ENCODE results near the gene FAM184A. TPM values are rescaled to one million over a fixed set of nuclear protein-coding genes. Genes with fewer than 3 reads are reported as not detected.

The FAM184A gene
- total and polyA plus RNA-seq, 8 donors: 1.8 to 6.4 (median 3.0) TPM

DNA sequence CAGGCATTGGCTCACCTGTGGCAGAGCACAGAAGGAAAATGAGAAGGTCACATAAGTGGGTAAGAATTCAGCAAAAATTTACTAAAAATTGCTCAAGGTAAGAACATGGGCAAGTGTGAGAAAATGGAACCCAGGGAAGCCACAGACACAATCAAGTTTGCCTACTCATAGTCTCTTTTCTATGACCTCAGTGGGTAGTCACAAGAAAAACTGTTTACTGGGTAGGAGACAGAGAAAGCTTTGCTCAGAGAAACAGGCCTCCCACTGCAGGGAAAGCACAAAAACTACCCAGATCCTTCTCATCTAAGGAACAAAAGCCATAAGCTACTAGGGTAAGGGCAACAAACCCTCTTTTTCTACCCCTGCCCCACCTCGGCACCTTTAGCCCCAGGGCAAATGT, 35.2 kb downstream of the FAM184A start:
- ATAC-seq (no peak), FAIRE-seq (no peak), DNase-seq (no peak)
- WGBS, 2 donors: 84 to 100% methylated on average over 1 of the region's 1 CpG
- TF ChIP-seq, protein P1, sequence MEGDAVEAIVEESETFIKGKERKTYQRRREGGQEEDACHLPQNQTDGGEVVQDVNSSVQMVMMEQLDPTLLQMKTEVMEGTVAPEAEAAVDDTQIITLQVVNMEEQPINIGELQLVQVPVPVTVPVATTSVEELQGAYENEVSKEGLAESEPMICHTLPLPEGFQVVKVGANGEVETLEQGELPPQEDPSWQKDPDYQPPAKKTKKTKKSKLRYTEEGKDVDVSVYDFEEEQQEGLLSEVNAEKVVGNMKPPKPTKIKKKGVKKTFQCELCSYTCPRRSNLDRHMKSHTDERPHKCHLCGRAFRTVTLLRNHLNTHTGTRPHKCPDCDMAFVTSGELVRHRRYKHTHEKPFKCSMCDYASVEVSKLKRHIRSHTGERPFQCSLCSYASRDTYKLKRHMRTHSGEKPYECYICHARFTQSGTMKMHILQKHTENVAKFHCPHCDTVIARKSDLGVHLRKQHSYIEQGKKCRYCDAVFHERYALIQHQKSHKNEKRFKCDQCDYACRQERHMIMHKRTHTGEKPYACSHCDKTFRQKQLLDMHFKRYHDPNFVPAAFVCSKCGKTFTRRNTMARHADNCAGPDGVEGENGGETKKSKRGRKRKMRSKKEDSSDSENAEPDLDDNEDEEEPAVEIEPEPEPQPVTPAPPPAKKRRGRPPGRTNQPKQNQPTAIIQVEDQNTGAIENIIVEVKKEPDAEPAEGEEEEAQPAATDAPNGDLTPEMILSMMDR (IDR thresholded peaks at IDR 0.05): no peak
- no peak overlapping the region for H3K4me3 ChIP-seq
- H3K4me1 ChIP-seq: no peaks in the 10 kb centered on the region
- intact Hi-C loops (cut with DNase I): no loop called here
- no peaks in the 10 kb centered on the region for H3K27me3 ChIP-seq
- no peaks in the 10 kb centered on the region for H3K9me3 ChIP-seq
- H3K36me3 ChIP-seq: no peaks in the 10 kb centered on the region
- H3K27ac ChIP-seq: no peak overlapping the region

DNA sequence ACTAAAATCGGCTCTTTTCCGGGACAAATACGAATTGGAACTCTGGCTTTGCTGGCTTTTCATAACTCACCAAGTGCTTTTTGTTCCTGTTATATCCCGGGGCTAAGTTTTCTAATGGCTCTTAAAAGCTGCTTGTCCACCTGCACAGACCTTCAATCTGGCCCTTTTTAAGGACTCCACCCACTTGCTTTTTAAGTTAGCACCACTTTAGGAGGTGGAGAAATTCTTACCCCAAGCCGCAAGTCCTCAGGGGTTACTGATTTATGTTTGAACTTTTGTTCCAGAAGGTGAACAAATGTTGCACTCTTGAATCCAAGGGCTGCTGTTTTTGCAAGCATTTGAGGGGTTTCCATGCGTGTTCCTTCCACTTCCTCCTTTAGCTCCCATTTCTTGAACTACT, 37.8 kb downstream of the FAM184A start:
- H3K27ac ChIP-seq: no peak overlapping the region
- H3K36me3 ChIP-seq: no peaks in the 10 kb centered on the region
- FAIRE-seq (no peak), ATAC-seq (no peak), DNase-seq (no peak)
- H3K4me1 ChIP-seq: no peaks in the 10 kb centered on the region
- no peaks in the 10 kb centered on the region for H3K27me3 ChIP-seq
- H3K9me3 ChIP-seq: no peaks in the 10 kb centered on the region
- intact Hi-C loops (cut with DNase I): no loop called here
- H3K4me3 ChIP-seq: no peak overlapping the region
- WGBS, 2 donors: 79 to 89% methylated on average over 6 of the region's 6 CpGs
- TF ChIP-seq, protein P1 (IDR thresholded peaks at IDR 0.05): no peak

DNA sequence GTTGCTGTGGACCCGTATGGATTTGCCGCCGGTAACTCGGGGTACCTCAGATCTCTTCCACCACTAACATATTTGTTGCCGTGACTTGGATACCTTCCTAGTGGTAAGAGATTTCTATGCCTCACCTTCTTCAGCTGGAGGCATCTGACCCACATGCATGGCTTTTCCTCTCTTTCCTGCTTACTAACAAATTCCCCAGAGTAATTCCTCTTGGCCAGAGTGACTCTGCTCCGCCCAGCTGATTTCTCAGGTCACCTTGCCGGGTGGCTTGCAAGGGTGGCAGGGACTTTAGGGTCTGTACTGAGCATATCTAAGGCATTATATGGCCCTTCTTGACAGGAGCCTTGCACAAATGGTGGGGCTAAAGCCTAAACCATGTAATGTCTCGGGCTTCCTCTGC, 38.2 kb downstream of the FAM184A start:
- ATAC-seq: no peak
- Histone ChIP-seq H3K9me3 (no peaks in the 10 kb centered on the region), H3K4me1 (no peaks in the 10 kb centered on the region), H3K27me3 (no peaks in the 10 kb centered on the region), H3K36me3 (no peaks in the 10 kb centered on the region), H3K4me3 (no peak overlapping the region), H3K27ac (no peak overlapping the region)
- no peak for DNase-seq
- no peak for FAIRE-seq
- WGBS, 2 donors: 94 to 97% methylated on average over 8 of the region's 8 CpGs
- TF ChIP-seq, protein P1 (IDR thresholded peaks at IDR 0.05): no peak
- intact Hi-C loops (cut with DNase I): no loop called here

DNA sequence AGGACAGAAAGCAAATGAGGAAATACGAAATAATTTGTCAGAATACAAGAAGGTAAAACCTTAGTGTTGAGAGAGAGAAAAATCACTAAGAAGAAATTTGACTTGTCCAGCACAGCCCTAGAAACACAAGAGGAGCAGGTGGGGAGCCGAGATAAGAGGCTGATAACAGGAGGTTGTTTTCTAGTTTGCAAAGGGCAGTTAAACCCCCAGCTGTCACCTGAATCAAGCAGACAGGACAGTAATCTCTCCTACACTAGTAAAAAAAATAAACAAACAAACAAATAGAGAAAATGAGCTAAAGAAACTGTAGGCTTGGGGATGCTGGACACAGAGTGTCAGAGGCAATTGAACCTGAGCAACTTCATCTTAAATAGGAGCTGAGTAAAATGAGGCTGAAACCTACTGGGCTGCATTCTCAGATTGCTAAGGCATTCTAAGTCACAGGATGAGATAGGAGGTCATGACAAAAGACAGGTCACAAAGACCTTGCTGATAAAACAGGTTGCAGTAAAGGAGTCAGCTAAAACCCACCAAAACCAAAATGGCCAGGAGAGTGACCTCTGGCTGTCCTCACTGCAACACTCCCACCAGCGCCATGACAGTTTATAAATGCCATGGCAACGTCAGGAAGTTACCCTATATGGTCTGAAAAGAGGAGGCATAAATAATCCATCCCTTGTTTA, 40.4 kb downstream of the FAM184A start:
- FAIRE-seq (no peak), DNase-seq (no peak), ATAC-seq (no peak)
- Histone ChIP-seq H3K27ac (no peak overlapping the region), H3K4me1 (no peaks in the 10 kb centered on the region), H3K9me3 (no peaks in the 10 kb centered on the region), H3K27me3 (no peaks in the 10 kb centered on the region), H3K36me3 (no peaks in the 10 kb centered on the region), H3K4me3 (no peak overlapping the region)
- TF ChIP-seq, protein P1 (IDR thresholded peaks at IDR 0.05): no peak
- intact Hi-C loops (cut with DNase I): no loop called here
- 69 to 75% methylated on average over 4 of the region's 4 CpGs for WGBS, 2 donors

DNA sequence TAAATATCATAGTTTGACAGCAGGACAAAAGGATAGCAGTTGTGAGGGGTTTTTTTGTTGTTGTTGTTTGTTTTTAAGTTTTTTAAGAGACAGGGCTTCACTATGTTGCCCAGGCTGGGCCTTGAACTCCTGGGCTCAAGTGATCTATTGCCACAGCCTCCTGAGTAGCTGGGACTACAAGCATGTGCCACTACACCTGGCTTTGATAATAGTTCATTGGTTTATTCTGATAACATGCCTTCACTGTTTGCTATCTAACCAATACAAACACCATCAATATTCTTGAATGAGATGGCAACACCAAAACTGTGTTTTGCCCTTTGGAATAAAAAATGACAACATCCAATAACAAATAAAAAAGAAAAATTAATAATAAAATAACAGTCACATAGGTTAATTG, 41.2 kb downstream of the FAM184A start:
- H3K9me3 ChIP-seq: no peaks in the 10 kb centered on the region
- ATAC-seq: no peak
- H3K4me1 ChIP-seq: no peaks in the 10 kb centered on the region
- no peak for DNase-seq
- no peak for FAIRE-seq
- no peak overlapping the region for H3K27ac ChIP-seq
- no peaks in the 10 kb centered on the region for H3K27me3 ChIP-seq
- no peak overlapping the region for H3K4me3 ChIP-seq
- no peaks in the 10 kb centered on the region for H3K36me3 ChIP-seq
- TF ChIP-seq, protein P1 (IDR thresholded peaks at IDR 0.05): no peak
- intact Hi-C loops (cut with DNase I): no loop called here

Data from pancreas (tissue), 10 donors.